IPS-11a (cell line): ENCODE data around the gene CLIP2.
"Not testable (repeated sequence)": the region's sequence is repeated elsewhere in the genome, so short reads cannot be mapped to it uniquely, and the experiment has no call there.

Experiments
- H3K4me3 ChIP-seq: one replicate; pipeline ENCODE4 v1.5.1; 2013; ENCODE audit warnings: low read depth, low read length, control low read depth

CLIP2 gene

GRCh38 chr7:74294191-74294998 is 5.2 kb downstream of the CLIP2 start:
- H3K4me3 ChIP-seq, result no peak overlapping the region

DNA sequence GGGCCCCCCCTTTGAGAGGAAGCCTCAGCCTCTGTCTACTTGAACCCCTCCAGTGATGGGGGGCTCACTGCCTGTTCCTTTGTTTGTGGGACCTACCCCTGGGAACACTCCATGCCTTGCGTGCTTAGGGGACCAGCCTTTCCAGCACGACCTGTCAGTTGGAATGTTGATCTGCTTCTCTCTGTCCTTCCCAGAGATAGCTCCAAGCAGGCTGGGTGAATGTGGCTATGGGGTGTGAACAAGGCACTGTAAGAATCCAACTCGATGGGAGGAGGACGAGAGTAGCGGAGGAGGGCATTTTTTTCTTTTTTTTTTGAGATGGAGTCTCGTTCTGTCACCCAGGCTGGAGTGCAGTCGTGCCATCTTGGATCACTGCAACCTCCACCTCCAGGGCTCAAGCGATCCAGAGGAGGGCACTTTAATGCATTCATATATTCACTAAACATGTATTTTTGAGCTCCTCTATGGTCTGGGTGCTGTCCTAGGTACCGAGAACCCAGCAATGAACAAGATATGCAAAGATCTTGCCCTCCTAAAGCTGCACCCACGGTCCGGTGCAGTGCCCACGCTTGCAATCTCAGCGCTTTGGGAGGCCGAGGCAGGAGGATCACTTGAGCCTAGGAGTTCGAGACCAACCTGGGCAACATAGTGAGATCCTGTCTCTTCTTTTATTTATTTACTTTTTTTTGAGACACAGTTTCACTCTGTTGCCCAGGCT is 8.5 kb downstream of the CLIP2 start:
- no peak overlapping the region for H3K4me3 ChIP-seq

DNA sequence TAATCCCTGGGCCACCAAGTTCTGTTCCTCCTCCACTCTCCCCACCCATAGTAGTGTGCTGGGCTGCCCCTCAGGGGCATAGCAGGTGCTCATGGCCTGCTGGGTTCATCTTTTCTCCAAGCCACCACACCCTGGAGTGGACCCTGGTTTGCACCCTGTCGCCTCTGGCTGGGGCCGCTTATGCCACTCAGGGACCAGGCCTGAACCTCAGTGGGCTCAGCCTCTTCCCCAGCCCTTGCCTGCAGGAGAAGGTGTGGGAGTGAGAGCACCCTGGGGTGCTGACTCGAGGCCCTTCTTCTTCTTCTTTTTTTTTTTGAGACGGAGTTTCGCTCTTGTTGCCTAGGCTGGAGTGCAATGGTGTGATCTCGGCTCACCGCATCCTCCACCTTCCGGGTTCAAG is 10.2 kb downstream of the CLIP2 start:
- no peak overlapping the region for H3K4me3 ChIP-seq

- no peak overlapping the region for H3K4me3 ChIP-seq
Observed at GRCh38 chr7:74300926-74301325, 11.7 kb downstream of the CLIP2 start.

GRCh38 chr7:74302745-74303221 is 13.6 kb downstream of the CLIP2 start:
- H3K4me3 ChIP-seq, result no peak overlapping the region

DNA sequence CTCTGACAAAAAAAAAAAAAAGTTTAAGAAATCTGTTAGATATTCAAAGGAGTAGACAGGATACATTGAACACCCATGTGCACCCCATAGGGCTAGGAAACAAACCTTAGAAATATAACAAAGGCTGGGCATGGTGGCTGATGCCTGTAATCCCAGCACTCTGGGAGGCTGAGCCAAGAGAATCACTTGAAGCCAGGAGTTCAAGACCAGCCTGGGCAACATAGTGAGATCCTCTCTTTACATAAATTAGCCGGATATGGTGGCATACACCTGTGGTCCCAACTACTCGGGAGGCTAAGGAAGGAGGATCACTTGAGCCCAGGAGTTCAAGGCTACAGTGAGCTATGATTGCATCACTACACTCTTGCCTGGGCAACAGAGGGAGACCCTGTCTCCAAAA is 15.3 kb downstream of the CLIP2 start:
- H3K4me3 ChIP-seq, result no peak overlapping the region

DNA sequence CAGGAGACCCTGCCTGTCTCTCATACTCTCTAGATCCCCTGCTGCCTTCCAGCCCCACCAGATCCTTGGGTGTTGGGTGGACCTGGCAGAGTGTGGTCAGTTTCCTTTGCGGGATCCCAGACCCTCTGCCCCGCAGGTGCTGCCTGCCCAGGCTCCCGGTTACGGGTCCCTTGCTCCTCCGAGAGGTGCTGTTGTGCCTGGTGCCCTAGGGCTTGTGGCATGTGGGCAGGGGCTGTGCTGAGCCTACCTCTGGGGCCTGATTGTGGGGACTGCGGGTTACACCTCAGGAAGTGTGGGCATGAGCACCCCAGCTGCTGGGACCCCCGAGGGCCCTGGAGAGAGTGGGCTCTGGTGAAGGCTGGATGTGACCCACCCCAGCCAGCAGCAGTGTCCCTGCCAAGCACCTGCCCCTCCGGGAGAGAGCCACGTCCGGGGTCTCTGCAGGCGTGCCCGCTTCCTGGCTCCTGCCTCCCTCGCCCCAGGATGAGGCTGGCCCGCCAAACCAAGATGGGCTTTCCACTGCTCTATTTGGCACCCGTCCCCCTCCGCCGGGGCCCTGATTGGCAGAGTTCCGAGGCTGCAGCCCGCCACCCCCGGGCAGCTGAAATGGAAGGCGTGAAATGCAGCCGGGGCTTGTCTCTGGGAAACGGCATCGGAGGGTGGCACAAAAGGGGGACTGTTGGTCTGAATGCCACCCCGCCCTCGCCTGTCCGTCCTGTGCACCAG is 17.0 kb downstream of the CLIP2 start:
- no peak overlapping the region for H3K4me3 ChIP-seq

GRCh38 chr7:74306730-74307469 is 17.7 kb downstream of the CLIP2 start:
- H3K4me3 ChIP-seq, result no peak overlapping the region

DNA sequence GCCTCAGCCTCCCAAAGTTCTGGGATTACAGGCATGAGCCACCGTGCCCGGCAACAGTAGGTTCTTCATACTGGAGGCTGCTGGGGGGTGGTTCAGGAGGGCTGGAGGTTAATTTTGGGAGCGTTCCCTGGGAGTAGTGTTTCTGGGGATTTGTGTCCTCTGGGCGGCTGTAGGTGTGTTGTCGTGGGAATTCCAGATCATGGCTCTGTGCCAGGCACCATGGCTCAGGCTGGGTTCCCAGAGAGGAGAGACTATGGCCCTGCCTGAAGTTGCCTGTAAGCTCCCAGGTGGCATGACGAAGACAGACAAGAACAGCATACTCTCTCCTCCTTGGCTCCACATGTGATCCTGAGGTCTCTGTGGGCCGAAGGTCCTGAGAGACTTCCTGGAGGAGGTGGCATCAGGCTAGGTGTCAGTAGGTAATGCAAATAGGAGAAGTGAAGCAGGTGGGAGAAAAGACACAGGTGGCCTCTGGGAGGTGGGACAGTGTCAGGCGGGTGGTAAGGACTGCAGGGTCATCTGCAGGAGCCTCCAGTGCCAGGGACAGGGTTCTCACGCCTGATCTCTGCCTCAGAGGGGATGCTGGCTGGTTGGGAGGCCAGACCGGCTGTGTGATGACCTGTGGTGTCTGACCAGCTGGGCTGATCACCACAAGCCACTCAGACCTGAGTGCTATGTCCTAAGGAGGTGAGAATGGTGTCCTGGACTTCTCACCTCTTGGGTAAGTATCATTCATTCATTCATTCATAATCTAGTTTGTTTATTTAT is 18.7 kb downstream of the CLIP2 start:
- no peak overlapping the region for H3K4me3 ChIP-seq

- no peak overlapping the region for H3K4me3 ChIP-seq
Observed at GRCh38 chr7:74309181-74309580, 20.0 kb downstream of the CLIP2 start.

GRCh38 chr7:74311305-74311744 is 22.1 kb downstream of the CLIP2 start:
- H3K4me3 ChIP-seq, result no peak overlapping the region

- no peak overlapping the region for H3K4me3 ChIP-seq
Observed at GRCh38 chr7:74312418-74313028, 23.3 kb downstream of the CLIP2 start.

- H3K4me3 ChIP-seq, result not testable (repeated sequence)
Observed at GRCh38 chr7:74315891-74316290, 26.7 kb downstream of the CLIP2 start.

GRCh38 chr7:74317146-74317782 is 28.1 kb downstream of the CLIP2 start:
- no peak overlapping the region for H3K4me3 ChIP-seq

DNA sequence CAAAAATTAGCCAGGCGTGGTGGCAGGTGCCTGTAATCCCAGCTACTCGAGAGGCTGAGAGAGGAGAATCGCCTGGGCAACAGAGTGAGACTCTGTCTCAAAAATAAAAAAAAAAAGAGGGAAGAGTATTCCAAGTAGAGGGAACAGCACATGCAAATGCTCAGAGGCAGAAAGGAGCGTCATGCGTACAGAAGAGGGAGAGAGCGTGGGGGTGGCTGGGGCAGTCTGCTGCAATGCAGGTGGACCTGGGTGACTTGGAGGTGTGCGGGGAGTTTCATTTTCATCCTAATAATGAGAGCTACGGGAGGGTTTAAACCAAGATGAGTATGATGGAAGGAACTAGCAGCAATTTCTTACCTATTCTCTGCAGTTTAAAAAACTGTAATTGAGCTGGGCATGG is 28.8 kb downstream of the CLIP2 start:
- H3K4me3 ChIP-seq, result no peak overlapping the region

DNA sequence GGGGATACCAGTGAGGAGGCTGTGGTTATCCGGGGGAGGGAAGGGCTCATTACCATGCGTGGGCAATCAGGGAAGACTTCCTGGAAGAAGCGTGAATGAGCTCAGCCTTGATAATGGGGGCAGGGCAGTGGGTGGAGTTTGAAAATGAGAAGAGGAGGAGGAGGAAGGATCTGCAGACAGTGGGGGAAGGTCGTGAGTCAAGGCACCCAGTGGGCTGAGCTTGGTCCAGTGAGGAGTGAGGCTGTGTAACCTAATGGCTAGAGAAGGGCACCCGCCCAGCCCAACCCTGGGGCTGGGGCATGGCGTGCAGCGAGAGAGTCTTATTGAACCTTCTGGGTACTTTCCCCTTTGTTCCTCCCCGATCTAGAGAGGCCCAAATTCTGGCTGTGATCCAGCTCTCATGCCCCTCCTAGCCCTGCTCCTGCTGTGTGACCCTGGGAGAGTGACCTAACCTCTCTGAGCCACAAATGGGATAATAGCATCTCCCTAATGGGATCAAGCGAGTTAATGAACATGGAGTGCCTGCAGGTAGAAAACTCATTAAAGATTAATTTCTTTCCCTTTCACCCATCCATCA is 31.5 kb downstream of the CLIP2 start:
- no peak overlapping the region for H3K4me3 ChIP-seq

DNA sequence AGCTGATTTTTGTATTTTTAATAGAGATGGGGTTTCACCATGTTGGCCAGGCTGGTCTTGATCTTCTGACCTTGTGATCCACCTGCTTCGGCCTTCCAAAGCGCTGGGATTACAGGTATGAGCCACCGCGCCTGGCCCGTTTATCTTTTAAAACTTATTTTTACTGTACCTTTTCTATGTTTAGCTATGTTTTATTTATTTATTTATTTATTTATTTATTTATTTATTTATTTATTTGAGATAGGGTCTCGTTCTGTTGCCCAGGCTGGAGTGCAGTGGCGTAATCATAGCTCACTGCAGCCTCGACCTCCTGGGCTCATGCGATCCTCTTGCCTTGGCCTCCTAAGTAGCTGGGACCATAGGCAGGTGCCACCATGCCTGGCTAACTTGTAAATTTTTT is 33.7 kb downstream of the CLIP2 start:
- not testable (repeated sequence) for H3K4me3 ChIP-seq

- no peak overlapping the region for H3K4me3 ChIP-seq
Observed at GRCh38 chr7:74324531-74325209, 35.5 kb downstream of the CLIP2 start.
